Fibroblast of lung (primary cell): ENCODE data around the gene NRCAM. TPM values are rescaled to one million over a fixed set of nuclear protein-coding genes. Genes with fewer than 3 reads are reported as not detected.

Source experiments
- DNase-seq, 2 donors: peaks; one replicate each; pipeline versions ENCODE4 v3.0.0 to v3.0.0-alpha.2; 2010; ENCODE audit warnings: low read depth in 2 of 2
- H2AFZ ChIP-seq: 2 replicates; pipeline ENCODE4 v1.5.1; 2012; ENCODE audit warnings: low read length, control low read depth, inconsistent platforms
- H3K27ac ChIP-seq: 2 replicates; pipeline ENCODE4 v1.5.1; 2011; ENCODE audit warnings: low read length, control low read depth; ENCODE audit not compliant: insufficient read depth
- H3K27me3 ChIP-seq: 2 replicates; pipeline ENCODE4 v1.5.1; 2011; ENCODE audit warnings: mild to moderate bottlenecking, low read length; ENCODE audit not compliant: control insufficient read depth, insufficient read depth
- H3K36me3 ChIP-seq: 2 replicates; pipeline ENCODE4 v1.5.1; 2011; ENCODE audit warnings: low read length; ENCODE audit not compliant: control insufficient read depth, insufficient read depth
- H3K4me1 ChIP-seq: 2 replicates; pipeline ENCODE4 v1.5.1; 2011; ENCODE audit warnings: low read length; ENCODE audit not compliant: control insufficient read depth, insufficient read depth; ENCODE audit errors: extremely low read depth
- H3K4me2 ChIP-seq: 2 replicates; pipeline ENCODE4 v1.5.1; 2011; ENCODE audit warnings: low read length, control low read depth; ENCODE audit not compliant: insufficient read depth; ENCODE audit errors: extremely low read depth
- H3K4me3 ChIP-seq, 4 experiments: fragments of 200-600 bp in 1 of 4; sonication (generic) in 1 of 4; replicated peaks in 1 of 4; 2 replicates each; pipeline ENCODE4 v1.5.1; 2011 to 2016; ENCODE audit warnings: low read length in 4 of 4, low read depth in 3 of 4, mild to moderate bottlenecking in 3 of 4, control low read depth in 2 of 4, inconsistent platforms in 1 of 4, mixed read lengths in 1 of 4; ENCODE audit not compliant: insufficient read depth in 1 of 4; ENCODE audit errors: control extremely low read depth in 1 of 4
- H3K79me2 ChIP-seq: 2 replicates; pipeline ENCODE4 v1.5.1; 2012; ENCODE audit warnings: mild to moderate bottlenecking, low read length, inconsistent platforms; ENCODE audit not compliant: control insufficient read depth, insufficient read depth
- H3K9ac ChIP-seq: 2 replicates; pipeline ENCODE4 v1.5.1; 2011; ENCODE audit warnings: mild to moderate bottlenecking, low read length, control low read depth; ENCODE audit not compliant: insufficient read depth
- H3K9me3 ChIP-seq: 2 replicates; pipeline ENCODE4 v1.5.1; 2012; ENCODE audit warnings: low read depth, low read length; ENCODE audit not compliant: control insufficient read depth, insufficient read depth
- H4K20me1 ChIP-seq: 2 replicates; pipeline ENCODE4 v1.5.1; 2011; ENCODE audit warnings: low read length; ENCODE audit not compliant: control insufficient read depth, insufficient read depth; ENCODE audit errors: extremely low read depth
- CTCF ChIP-seq, 2 donors: IDR thresholded peaks in 1 of 2; conservative IDR thresholded peaks in 1 of 2; 1 replicate in 1 of 2; 2 replicates in 1 of 2; pipeline ENCODE4 v1.5.1; 2011 to 2012; ENCODE audit warnings: low read length in 2 of 2, control low read depth in 1 of 2, inconsistent platforms in 1 of 2, low read depth in 1 of 2, mild to moderate bottlenecking in 1 of 2
- EZH2 ChIP-seq: IDR thresholded peaks from 2 replicates; pipeline ENCODE4 v1.5.1; 2012; ENCODE audit warnings: low read length, control low read depth, mild to moderate bottlenecking; ENCODE audit errors: missing control alignments
- polyA plus RNA-seq, 2 donors: library from polyadenylated mRNA; depleted of rRNA in 1 of 2; stranded (reverse) in 1 of 2; unstranded in 1 of 2; fragments of >200 nt; gene quantifications; 2 replicates each; pipeline ENCODE4 v1.2.1, GENCODE V29; 2011 to 2012; ENCODE audit warnings: missing spikeins in 1 of 2
- total RNA-seq: library from RNA; depleted of rRNA; stranded (reverse); fragments of >200 nt; gene quantifications from 2 replicates; pipeline ENCODE4 v1.2.1, GENCODE V29; 2014

Gene NRCAM
- total and polyA plus RNA-seq, 2 donors (not counting 1 experiment from before 2014, with no cell fraction given) = 2.1 to 2.2 TPM

- Histone ChIP-seq H3K4me2 (no peak overlapping the region), H3K27me3 (no peaks in the 10 kb centered on the region), H3K4me1 (peaks cover 6% of the 10 kb centered on the region), H4K20me1 (no peaks in the 10 kb centered on the region), H3K9me3 (no peaks in the 10 kb centered on the region), H3K4me3 (no peak overlapping the region), H2AFZ (no peak overlapping the region), H3K27ac (no peak overlapping the region), H3K79me2 (no peaks in the 10 kb centered on the region), H3K9ac (no peak overlapping the region), H3K36me3 (no peaks in the 10 kb centered on the region)
- DNase-seq = no peak
- TF ChIP-seq CTCF (conservative IDR thresholded peaks at IDR 0.05 in 1 of 2, IDR thresholded peaks at IDR 0.05 in 1 of 2; ENCODE audit: low read depth in 1 of 2, low read length in 2 of 2) (no peak), EZH2 (no peak)
Observed at GRCh38 chr7:108409146-108409545, 47.1 kb downstream of the NRCAM start.

DNA sequence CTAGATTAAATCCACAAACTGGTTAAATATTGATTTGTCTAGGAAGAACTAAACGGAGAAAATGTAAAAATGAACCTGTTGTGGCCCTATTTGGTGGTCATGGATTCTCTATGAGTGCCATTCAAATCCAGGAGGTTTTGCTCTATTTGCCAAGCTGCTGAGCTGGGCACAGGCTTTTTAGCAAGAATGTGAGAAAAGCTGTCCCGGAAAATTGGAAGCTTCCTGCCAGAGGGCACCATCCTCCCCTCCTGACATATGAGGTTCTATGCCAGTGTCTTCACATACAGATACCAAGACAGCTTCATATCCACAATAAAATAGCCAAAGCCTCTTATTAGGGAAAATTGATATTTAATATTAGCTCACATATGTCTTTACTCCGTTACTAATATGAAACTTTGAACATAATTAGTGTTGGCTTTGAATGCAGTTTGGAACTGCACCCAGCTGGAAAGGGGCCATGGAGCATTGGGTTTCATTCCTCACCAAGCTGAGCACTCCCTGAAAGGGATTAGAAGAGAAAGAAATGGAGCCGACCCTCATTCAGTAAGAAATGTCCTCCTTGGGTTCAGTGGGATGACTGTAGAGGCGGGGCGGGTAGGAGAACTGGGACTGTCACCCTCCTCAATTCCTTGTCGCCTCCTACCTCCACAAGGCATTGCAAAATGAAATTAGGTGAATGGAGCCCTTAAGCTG is 47.8 kb downstream of the NRCAM start:
- Histone ChIP-seq H3K9ac (no peak overlapping the region), H3K27ac (no peak overlapping the region), H3K79me2 (no peaks in the 10 kb centered on the region), H3K9me3 (no peaks in the 10 kb centered on the region), H3K4me3 (no peak overlapping the region), H4K20me1 (no peaks in the 10 kb centered on the region), H2AFZ (no peak overlapping the region), H3K36me3 (no peaks in the 10 kb centered on the region), H3K4me1 (peaks cover 6% of the 10 kb centered on the region), H3K4me2 (no peak overlapping the region), H3K27me3 (no peaks in the 10 kb centered on the region)
- DNase-seq = peak in 1 of 2 donors; percentile 34
- TF ChIP-seq EZH2 (no peak), CTCF (conservative IDR thresholded peaks at IDR 0.05 in 1 of 2, IDR thresholded peaks at IDR 0.05 in 1 of 2; ENCODE audit: low read depth in 1 of 2, low read length in 2 of 2) (no peak)

- Histone ChIP-seq H3K27me3 (no peaks in the 10 kb centered on the region), H3K9me3 (no peaks in the 10 kb centered on the region), H3K9ac (no peak overlapping the region), H2AFZ (no peak overlapping the region), H4K20me1 (no peaks in the 10 kb centered on the region), H3K4me2 (no peak overlapping the region), H3K79me2 (no peaks in the 10 kb centered on the region), H3K4me3 (no peak overlapping the region), H3K27ac (no peak overlapping the region), H3K4me1 (peaks cover 6% of the 10 kb centered on the region), H3K36me3 (no peaks in the 10 kb centered on the region)
- DNase-seq = no peak
- TF ChIP-seq CTCF (conservative IDR thresholded peaks at IDR 0.05 in 1 of 2, IDR thresholded peaks at IDR 0.05 in 1 of 2; ENCODE audit: low read depth in 1 of 2, low read length in 2 of 2) = no peak
- no peak for TF ChIP-seq EZH2
Observed at GRCh38 chr7:108407676-108408075, 48.6 kb downstream of the NRCAM start.
